ENCODE measurements around the gene EZH1.

Gene EZH1
- total RNA-seq, result 67.6 to 149 (median 133) reads per million in 4 donors

DNA sequence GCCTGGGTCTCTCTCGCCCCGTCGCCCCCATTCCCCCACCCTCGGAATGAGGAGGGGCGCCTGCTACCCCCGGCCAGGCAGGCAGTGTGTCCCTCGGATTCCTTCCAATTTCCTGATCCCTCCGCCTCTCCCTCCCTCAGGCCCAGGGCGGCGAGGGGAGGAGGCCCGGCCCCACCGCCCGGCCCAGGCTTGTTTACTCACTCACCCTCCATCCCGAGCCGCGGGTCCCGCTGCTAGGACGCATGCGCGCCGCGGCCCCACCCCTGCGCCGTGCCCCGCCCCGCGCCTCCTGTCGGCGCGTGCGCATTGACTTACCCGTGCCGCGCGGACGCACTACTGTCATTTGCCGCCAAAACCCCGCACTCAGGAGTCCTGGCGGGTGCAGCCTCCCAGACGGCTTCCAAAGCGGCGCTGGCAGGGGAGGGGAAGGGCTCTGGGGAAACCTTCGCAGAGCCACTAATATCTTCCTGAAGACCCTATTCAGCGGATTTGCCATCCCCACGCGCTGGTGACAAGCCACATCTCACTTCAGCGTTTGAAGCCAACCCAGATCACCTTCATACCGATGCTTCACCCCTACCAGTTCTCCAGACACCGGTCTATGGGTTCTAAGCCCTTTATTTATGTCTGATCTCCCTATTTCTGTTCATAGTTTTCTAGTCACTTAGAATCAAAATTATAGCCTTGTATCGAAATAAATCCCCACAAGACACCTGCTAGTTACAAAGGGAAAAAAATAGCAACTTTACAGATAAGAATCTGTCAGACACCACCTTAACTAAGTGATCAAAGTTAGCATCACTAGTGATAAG, at the start of gene EZH1:
Gene EZH1 (minus strand): TSS at position 235 of the 812 bp plus-strand sequence. CDS start 16,099 bp downstream, outside the sequence.
- peak; percentile 86 to 93 (median 87) for DNase-seq

GRCh38 chr17:42792545-42792944, 47.7 kb upstream of the EZH1 start:
- DNase-seq, result no peak

DNA sequence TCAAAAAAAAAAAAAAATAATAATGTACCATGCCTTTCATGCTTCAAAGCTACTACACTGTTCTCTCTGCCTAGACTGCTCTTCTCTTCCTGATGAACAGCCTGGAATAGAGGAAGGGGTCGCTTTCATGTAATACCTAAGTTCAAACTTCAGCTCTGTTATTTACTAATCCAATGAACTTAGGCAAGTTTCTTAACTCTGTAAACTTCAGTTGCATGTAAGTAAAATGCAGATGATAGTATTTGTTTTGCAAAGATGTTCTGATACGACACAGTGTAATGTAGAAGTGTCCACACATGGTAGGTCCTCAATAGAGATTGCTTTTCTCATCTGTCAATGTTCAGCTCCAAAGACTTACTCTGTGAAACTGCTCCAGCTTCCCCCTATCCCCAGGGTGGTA, 47.1 kb upstream of the EZH1 start:
- DNase-seq, result no peak

GRCh38 chr17:42787266-42787665, 42.4 kb upstream of the EZH1 start:
- no peak for DNase-seq

- no peak for DNase-seq
Observed at GRCh38 chr17:42784811-42785592, 40.2 kb upstream of the EZH1 start.

GRCh38 chr17:42784409-42784808, 39.6 kb upstream of the EZH1 start:
- no peak for DNase-seq

DNA sequence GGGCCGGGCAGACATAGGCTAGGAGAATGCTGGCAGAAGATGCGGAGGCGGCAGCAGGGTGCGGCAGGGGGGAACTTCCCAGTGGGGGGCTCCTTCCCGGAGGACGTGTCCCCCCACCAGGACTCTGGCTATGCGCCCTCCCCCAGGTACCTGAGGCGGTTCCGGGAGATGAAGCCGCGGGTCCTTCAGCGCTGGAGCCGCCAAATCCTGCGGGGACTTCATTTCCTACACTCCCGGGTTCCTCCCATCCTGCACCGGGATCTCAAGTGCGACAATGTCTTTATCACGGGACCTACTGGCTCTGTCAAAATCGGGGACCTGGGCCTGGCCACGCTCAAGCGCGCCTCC, 38.9 kb upstream of the EZH1 start:
- no peak for DNase-seq

DNA sequence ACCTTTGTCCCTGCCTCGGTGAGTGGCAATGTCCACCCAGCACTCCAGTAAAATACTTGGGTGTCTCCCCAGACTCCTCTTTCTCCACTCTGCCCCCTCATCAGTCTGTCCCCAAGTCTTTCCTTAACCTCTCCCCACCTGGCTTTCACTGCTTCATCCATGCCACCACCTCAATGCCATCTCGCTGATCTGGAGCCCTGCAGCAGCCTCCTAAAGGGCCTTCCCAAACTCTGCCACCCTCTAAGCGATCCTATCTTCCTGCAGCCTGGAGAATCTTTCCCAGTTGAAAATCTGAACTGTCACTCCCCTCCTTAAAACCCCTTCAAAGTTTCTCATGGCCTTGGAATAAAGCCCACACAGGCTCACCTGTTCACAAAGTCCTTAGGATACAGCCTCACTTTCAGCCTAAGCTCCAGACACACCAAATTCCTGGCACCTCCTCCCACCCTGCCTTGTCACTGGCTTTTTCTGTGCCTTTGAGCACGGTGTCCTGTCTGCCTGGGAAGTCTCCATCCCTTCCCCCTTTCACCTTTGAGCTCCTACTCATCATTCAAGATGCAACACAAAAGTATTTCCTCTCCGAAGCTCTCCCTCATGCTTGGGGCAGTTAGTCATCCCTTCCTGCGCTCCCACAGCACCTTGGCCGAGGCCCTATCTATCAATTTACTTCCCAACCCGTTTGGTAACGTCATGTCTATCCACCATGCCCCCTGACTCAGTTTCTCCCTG, 38.4 kb upstream of the EZH1 start:
- no peak for DNase-seq

GRCh38 chr17:42782166-42783061, 37.6 kb upstream of the EZH1 start:
- no peak for DNase-seq

DNA sequence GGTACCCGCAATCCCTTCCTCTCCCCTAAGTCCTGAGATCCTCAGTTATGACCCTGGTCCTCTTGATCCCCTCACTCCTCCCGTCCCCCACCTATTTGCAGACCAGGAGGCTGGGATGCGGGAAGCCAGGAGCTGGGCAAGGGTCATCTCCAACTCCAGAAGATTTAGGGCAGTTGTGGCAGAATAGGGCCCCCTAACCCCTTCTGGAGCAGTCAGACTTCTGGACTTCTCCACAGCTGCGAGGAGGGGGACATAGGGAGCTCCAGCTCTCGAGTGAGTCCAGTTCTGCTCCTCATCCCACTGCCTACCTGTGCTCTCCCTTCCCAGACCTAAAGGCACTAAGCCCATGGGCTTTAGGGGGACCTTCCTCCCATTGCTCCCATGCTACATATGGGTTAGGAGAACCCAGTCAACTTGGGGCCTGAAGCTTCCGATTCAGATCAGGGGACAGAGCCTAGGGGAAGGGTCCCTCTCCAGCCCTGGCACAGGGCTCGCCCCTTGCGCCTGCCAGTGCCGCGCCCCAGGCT, 36.9 kb upstream of the EZH1 start:
- DNase-seq, result no peak

- no peak for DNase-seq
Observed at GRCh38 chr17:42780851-42781638, 36.2 kb upstream of the EZH1 start.

DNA sequence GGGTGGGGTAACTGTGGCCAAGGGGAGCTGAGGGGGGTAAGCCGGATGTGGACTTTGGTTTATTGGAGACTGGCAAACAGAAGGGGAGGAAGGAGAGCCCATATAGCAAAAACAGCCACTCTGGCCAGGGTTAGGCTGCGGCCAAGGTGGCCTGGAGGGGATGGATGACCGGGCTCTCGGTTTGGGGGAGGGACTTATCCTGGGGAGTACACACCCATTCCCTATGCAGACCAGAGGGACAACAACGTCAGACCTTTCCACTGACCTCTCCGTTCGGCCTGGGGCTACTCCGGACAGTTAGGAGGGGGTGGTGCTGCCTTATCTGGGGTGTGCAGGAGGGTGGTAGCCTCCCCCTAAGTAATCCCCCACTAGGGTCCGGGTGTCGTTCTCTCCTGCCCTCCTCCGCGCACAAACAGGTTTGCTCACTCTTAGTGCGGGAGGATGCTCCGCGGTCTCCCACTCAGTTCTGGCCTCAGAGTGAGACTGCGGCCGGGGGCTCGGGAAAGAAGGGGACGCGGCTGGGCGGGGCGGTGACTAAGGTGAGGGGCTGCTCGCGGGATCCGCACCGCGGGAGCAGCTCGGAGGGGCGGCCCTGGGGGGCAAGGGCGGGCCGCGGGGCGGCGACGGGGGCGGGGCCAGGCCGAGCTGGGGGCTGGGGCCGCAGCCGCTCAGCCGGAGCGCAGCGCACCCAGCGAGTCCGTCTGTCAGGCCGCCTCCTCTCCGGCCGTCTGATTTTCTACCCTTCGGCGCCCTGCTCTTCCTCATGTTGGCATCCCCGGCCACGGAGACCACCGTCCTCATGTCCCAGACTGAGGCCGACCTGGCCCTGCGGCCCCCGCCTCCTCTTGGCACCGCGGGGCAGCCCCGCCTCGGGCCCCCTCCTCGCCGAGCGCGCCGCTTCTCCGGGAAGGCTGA, 35.4 kb upstream of the EZH1 start, which contains the start of gene WNK4:
Gene WNK4 (plus strand): TSS at position 675 of the 915 bp plus-strand sequence. CDS start 89 bp downstream, at position 764.
- no peak for DNase-seq

DNA sequence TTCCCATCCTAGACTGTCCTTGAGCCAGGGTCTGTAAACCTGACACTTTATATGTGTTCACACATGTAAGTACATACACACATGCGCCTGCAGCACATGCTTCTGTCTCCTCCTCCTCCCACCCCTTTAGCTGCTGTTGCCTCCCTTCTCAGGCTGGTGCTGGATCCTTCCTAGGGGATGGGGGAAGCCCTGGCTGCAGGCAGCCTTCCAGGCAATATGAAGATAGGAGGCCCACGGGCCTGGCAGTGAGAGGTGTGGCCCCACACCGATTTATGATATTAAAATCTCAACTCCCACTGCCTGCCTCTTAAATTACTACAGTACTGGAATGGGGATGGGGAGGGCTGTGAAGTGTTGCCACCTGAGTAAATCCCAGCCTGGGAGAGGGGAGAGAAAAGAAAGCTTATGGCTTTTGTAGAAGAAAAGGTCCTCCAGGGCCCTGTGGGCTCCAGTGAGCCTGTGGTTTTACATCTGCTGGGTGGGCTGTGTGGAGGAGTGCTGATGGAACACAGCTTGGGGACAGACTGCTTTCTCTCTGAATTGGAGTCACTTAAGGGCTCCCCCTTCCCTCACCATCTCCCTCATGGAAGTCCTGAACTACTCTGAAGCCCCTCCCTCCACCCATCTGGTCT, 34.6 kb upstream of the EZH1 start:
- no peak for DNase-seq

- DNase-seq, result no peak
Observed at GRCh38 chr17:42778570-42778969, 33.7 kb upstream of the EZH1 start.

DNA sequence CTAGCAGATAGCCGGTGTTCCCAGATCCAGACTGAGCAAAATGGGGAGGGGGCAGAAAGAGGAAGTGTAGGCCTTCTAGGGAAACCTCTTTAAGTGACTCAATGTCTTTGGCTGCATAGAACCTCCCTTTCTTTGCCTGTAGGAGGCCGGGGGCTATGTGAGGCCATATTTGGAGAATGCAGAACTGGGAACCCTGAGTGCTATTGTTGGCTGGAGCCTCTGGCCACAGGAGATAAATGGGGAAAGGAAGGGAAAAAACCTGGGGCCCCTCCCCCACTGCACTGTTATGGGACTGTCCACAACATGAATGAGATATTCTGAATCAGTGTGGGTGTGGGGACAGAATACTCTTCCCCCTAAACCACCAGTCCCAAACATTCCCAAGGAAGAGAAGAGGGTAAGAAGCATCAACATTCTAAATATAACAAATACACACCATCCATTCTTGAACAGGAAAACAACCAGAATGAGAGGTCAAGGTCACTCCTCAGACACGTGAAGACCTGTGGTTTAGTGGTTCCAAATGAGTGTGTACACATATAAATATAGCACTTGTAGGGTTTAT, 30.8 kb upstream of the EZH1 start:
- DNase-seq, result no peak

- DNase-seq, result no peak
Observed at GRCh38 chr17:42774066-42774745, 29.4 kb upstream of the EZH1 start.

DNA sequence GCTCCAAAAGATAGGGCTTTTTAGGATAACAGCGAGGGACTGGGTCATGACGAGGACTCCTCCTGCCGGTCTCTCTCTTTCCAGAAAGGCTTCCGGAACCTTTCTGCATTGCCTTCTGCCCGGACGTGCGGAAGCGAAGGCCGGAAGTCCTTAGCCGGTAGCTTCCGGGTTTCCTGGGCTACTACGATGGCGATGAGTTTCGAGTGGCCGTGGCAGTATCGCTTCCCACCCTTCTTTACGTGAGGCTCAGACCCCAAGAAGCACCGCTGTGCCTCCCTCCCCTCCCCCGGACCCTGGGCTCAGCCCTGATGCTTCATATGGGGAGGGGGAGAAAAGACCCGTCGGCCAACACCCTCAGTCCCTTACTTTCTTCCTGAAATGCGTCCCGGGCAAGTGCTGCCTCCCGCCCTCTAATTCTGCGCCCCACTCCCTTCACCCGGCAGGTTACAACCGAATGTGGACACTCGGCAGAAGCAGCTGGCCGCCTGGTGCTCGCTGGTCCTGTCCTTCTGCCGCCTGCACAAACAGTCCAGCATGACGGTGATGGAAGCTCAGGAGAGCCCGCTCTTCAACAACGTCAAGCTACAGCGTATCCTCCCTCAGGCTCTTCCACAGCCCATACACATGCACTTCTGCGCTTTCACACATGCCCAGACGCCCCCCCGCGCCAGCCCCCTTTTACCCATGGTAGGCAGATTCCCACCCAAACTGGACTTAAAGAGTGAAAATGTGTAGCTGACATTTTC, 28.6 kb upstream of the EZH1 start, which contains the start of gene VPS25:
Gene VPS25 (plus strand): TSS at position 160 of the 746 bp plus-strand sequence. CDS start 27 bp downstream, at position 187.
- DNase-seq, result peak; percentile 46 to 83 (median 57)

- no peak for DNase-seq
Observed at GRCh38 chr17:42772945-42773289, 28.1 kb upstream of the EZH1 start.

All from T-helper 1 cell (primary cell).